Neuronal stem cell (in vitro differentiated cells): ENCODE results near the gene PHLPP2.

Experiments
- DNase-seq: peaks from one replicate; pipeline ENCODE4 v3.0.0-alpha.2; 2013; ENCODE audit warnings: low spot score
- H2AFZ ChIP-seq: one replicate; pipeline ENCODE4 v1.6.1; 2013; ENCODE audit warnings: mild to moderate bottlenecking, low read length, inconsistent platforms
- H2AK5ac ChIP-seq: 2 replicates; pipeline ENCODE4 v1.6.1; 2013; ENCODE audit warnings: low read depth, mild to moderate bottlenecking, inconsistent platforms, low read length, moderate library complexity, mixed read lengths
- H2BK120ac ChIP-seq: 2 replicates; pipeline ENCODE4 v1.6.1; 2013; ENCODE audit warnings: low read depth, mild to moderate bottlenecking, inconsistent platforms, low read length, moderate library complexity, mixed read lengths
- H2BK12ac ChIP-seq: one replicate; pipeline ENCODE4 v1.6.1; 2013; ENCODE audit warnings: low read length, inconsistent platforms
- H2BK15ac ChIP-seq: 2 replicates; pipeline ENCODE4 v1.6.1; 2013; ENCODE audit warnings: mild to moderate bottlenecking, low read length, inconsistent platforms, mixed read lengths
- H2BK5ac ChIP-seq: one replicate; pipeline ENCODE4 v1.6.1; 2013; ENCODE audit warnings: inconsistent platforms, mild to moderate bottlenecking, low read length, moderate library complexity
- H3K14ac ChIP-seq: one replicate; pipeline ENCODE4 v1.6.1; 2013; ENCODE audit warnings: low read length, inconsistent platforms
- H3K18ac ChIP-seq: 2 replicates; pipeline ENCODE4 v1.6.1; 2013; ENCODE audit warnings: low read length, inconsistent platforms
- H3K23ac ChIP-seq: 2 replicates; pipeline ENCODE4 v1.6.1; 2013; ENCODE audit warnings: low read depth, mild to moderate bottlenecking, mixed read lengths, low read length, inconsistent platforms; ENCODE audit not compliant: poor library complexity
- H3K27ac ChIP-seq: replicated peaks from 3 replicates; pipeline ENCODE4 v1.5.1; 2013; ENCODE audit warnings: low read length, inconsistent platforms
- H3K27me3 ChIP-seq, 3 experiments: 2 replicates each; pipeline ENCODE4 v1.6.1; 2013; ENCODE audit warnings: low read length in 3 of 3, mild to moderate bottlenecking in 2 of 3, inconsistent platforms in 1 of 3, low read depth in 1 of 3, mixed read lengths in 1 of 3, moderate library complexity in 1 of 3; ENCODE audit not compliant: control insufficient read depth in 3 of 3, insufficient read depth in 3 of 3
- H3K36me3 ChIP-seq, 2 donors: replicated peaks in 1 of 2; 2 replicates each; pipeline ENCODE4 v1.6.1; 2013; ENCODE audit warnings: low read length in 2 of 2; ENCODE audit not compliant: control insufficient read depth in 2 of 2, insufficient read depth in 2 of 2
- H3K4ac ChIP-seq: 2 replicates; pipeline ENCODE4 v1.6.1; 2013; ENCODE audit warnings: inconsistent platforms, mild to moderate bottlenecking, low read length, moderate library complexity
- H3K4me1 ChIP-seq, 2 donors: 1 replicate in 1 of 2; 2 replicates in 1 of 2; pipeline ENCODE4 v1.6.1; 2013; ENCODE audit warnings: low read length in 2 of 2, low read depth in 1 of 2; ENCODE audit not compliant: control insufficient read depth in 2 of 2, insufficient read depth in 1 of 2
- H3K4me2 ChIP-seq: one replicate; pipeline ENCODE4 v1.6.1; 2013; ENCODE audit warnings: mild to moderate bottlenecking, low read length, inconsistent platforms; ENCODE audit not compliant: insufficient read depth, poor library complexity, severe bottlenecking
- H3K4me3 ChIP-seq, 2 donors: 2 replicates each; pipeline ENCODE4 v1.5.1; 2013; ENCODE audit warnings: low read length in 2 of 2, mild to moderate bottlenecking in 2 of 2, inconsistent platforms in 1 of 2, moderate library complexity in 1 of 2
- H3K79me1 ChIP-seq: one replicate; pipeline ENCODE4 v1.6.1; 2013; ENCODE audit warnings: low read depth, mild to moderate bottlenecking, inconsistent platforms, low read length, moderate library complexity
- H3K9ac ChIP-seq: one replicate; pipeline ENCODE4 v1.6.1; 2013; ENCODE audit warnings: mild to moderate bottlenecking, low read depth, low read length, inconsistent platforms; ENCODE audit not compliant: poor library complexity
- H3K9me3 ChIP-seq, 2 donors: replicated peaks in 1 of 2; 2 replicates each; pipeline versions ENCODE3 to v1.6.1; 2013; ENCODE audit warnings: low read length in 2 of 2, mild to moderate bottlenecking in 2 of 2, inconsistent platforms in 1 of 2, low read depth in 1 of 2, mixed read lengths in 1 of 2, moderate library complexity in 1 of 2; ENCODE audit not compliant: control insufficient read depth in 2 of 2, insufficient read depth in 1 of 2
- H4K8ac ChIP-seq: one replicate; pipeline ENCODE4 v1.6.1; 2013; ENCODE audit warnings: low read depth, mild to moderate bottlenecking, inconsistent platforms, low read length, moderate library complexity
- H4K91ac ChIP-seq: one replicate; pipeline ENCODE4 v1.6.1; 2013; ENCODE audit warnings: low read length, low read depth, mild to moderate bottlenecking, inconsistent platforms; ENCODE audit not compliant: poor library complexity
- WGBS, 2 donors: extraction: QIAGEN DNeasy Blood & Tissue Kit; methylation state at CpG; one replicate each; pipeline ENCODE4 v1.1.7; 2013; ENCODE audit warnings: missing lambda C conversion rate in 2 of 2, mixed read lengths in 1 of 2; ENCODE audit not compliant: insufficient read length in 2 of 2, insufficient replicate concordance in 1 of 2; ENCODE audit errors: extremely low coverage in 2 of 2; 5-methylcytosine and 5-hydroxymethylcytosine counted together

The PHLPP2 gene

DNA sequence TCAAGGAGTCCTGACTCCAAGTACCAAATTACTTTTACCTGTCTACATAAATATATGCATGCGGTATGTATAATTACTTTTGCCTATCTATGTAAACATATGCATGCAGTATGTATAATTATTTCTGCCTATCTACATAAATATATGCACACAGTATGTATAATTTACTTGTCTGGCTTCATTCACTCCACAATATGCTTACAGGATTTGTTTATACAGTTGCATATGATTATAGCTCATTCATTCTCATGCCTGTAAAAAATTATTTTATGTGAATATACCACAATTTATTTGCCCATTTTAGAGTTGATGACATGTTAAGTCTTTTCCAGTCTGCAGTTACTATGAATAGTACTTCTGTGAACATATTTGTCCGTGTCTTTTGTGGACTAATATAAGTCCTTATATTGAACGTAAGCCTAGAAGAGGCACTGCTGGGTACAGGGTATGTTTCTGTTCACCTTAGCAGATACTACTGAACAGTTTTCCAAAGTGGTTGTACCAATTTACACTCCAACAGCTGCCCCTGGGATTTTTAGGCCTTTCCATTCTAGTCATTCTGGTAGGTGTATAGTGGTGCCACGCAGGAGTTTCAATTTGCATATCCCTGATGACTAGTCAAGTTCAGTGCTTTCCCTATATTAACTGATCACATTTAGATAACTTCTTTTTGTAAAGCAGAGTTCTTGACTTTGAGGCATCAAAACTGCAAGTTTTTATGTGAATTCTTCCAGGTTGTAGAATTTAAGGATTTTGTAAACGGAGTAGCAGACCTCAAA is 51.5 kb downstream of the PHLPP2 start:
- no peak overlapping the region for H3K23ac ChIP-seq
- H3K36me3 ChIP-seq, result peaks cover 19 to 93% of the 10 kb centered on the region in 2 donors
- H3K27ac ChIP-seq, result no peak overlapping the region

DNA sequence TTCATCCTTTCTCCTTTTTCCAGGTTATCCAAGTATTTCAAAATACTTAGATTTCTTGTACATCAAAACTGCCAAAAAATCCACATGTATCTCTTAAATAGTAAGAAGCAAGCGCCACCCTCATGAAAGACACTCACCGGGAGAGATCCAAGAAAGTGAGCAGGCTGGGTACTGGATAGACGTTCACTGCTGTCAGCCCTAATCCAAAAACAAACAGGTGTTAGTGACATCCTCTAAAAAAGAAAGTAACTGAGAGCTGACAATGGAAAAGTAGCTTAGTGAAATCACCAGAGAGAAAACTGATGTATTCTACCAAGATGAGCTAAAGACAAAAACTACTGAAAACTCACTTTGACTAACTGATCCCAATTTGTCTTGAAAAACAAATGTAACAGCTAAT is 52.4 kb downstream of the PHLPP2 start:
- Histone ChIP-seq H2BK5ac (no peak overlapping the region), H3K4me2 (no peak overlapping the region), H3K4ac (no peak overlapping the region), H2AFZ (no peak overlapping the region), H3K4me3 (no peak overlapping the region), H3K9ac (no peak overlapping the region), H2BK15ac (no peak overlapping the region), H3K79me1 (no peaks in the 10 kb centered on the region), H3K23ac (no peak overlapping the region), H2BK120ac (no peak overlapping the region), H3K27me3 (no peaks in the 10 kb centered on the region), H3K4me1 (no peaks in the 10 kb centered on the region), H3K9me3 (no peaks in the 10 kb centered on the region), H3K36me3 (peaks cover 19 to 94% of the 10 kb centered on the region in 2 donors), H4K91ac (no peak overlapping the region), H3K14ac (no peak overlapping the region), H3K18ac (no peak overlapping the region), H4K8ac (no peak overlapping the region), H2AK5ac (no peak overlapping the region), H2BK12ac (no peak overlapping the region), H3K27ac (no peak overlapping the region)
- no peak for DNase-seq
- no CpG with 5 or more reads among the region's 3 CpGs for WGBS, 2 donors

More for the DNA sequence above, 51.5 kb downstream of the PHLPP2 start:
- Histone ChIP-seq H3K18ac (no peak overlapping the region), H3K4me2 (no peak overlapping the region), H3K9ac (no peak overlapping the region), H3K4ac (no peak overlapping the region), H4K8ac (no peak overlapping the region), H3K4me3 (no peak overlapping the region), H3K4me1 (no peaks in the 10 kb centered on the region), H2BK15ac (no peak overlapping the region), H3K27me3 (no peaks in the 10 kb centered on the region), H2BK5ac (no peak overlapping the region), H3K79me1 (no peaks in the 10 kb centered on the region), H2BK12ac (no peak overlapping the region), H2AFZ (no peak overlapping the region), H2BK120ac (no peak overlapping the region), H3K14ac (no peak overlapping the region), H4K91ac (no peak overlapping the region), H3K9me3 (no peaks in the 10 kb centered on the region), H2AK5ac (no peak overlapping the region)
- no CpG with 5 or more reads among the region's 5 CpGs for WGBS, 2 donors
- no peak for DNase-seq

GRCh38 chr16:71671165-71671564 is 53.3 kb downstream of the PHLPP2 start:
- Histone ChIP-seq H2AFZ (no peak overlapping the region), H3K27ac (no peak overlapping the region), H2BK120ac (no peak overlapping the region), H4K8ac (no peak overlapping the region), H2BK12ac (no peak overlapping the region), H3K27me3 (no peaks in the 10 kb centered on the region), H2BK5ac (no peak overlapping the region), H3K4me3 (no peak overlapping the region), H3K23ac (no peak overlapping the region), H3K4me2 (no peak overlapping the region), H4K91ac (no peak overlapping the region), H3K79me1 (no peaks in the 10 kb centered on the region), H3K4me1 (no peaks in the 10 kb centered on the region), H3K18ac (no peak overlapping the region), H3K4ac (no peak overlapping the region), H3K9me3 (no peaks in the 10 kb centered on the region), H2AK5ac (no peak overlapping the region), H3K9ac (no peak overlapping the region), H3K36me3 (peaks cover 18 to 94% of the 10 kb centered on the region in 2 donors), H2BK15ac (no peak overlapping the region), H3K14ac (no peak overlapping the region)
- no CpG with 5 or more reads among the region's 3 CpGs for WGBS, 2 donors
- DNase-seq, result no peak

GRCh38 chr16:71670537-71670936 is 54.0 kb downstream of the PHLPP2 start:
- H3K27me3 ChIP-seq, result no peaks in the 10 kb centered on the region

More at GRCh38 chr16:71670537-71670936, 54.0 kb downstream of the PHLPP2 start:
- Histone ChIP-seq H3K4me1 (no peaks in the 10 kb centered on the region), H2BK120ac (no peak overlapping the region), H2BK15ac (no peak overlapping the region), H3K9me3 (no peaks in the 10 kb centered on the region), H3K23ac (no peak overlapping the region), H3K36me3 (peaks cover 16 to 94% of the 10 kb centered on the region in 2 donors), H3K27ac (no peak overlapping the region), H3K18ac (no peak overlapping the region), H2AFZ (no peak overlapping the region), H3K4ac (no peak overlapping the region), H3K4me2 (no peak overlapping the region), H2BK12ac (no peak overlapping the region), H4K91ac (no peak overlapping the region), H4K8ac (no peak overlapping the region), H2AK5ac (no peak overlapping the region), H3K9ac (no peak overlapping the region), H3K14ac (no peak overlapping the region), H3K4me3 (no peak overlapping the region), H3K79me1 (no peaks in the 10 kb centered on the region), H2BK5ac (no peak overlapping the region)
- WGBS, 2 donors, result no CpG with 5 or more reads among the region's 4 CpGs
- DNase-seq, result no peak
